ENCODE results near the gene TSC22D1. TPM values are rescaled to one million over a fixed set of nuclear protein-coding genes. Genes with fewer than 3 reads are reported as not detected.

Gene TSC22D1
- total RNA-seq, 4 donors from 2014 or later, result 199 to 263 (median 248) TPM

DNA sequence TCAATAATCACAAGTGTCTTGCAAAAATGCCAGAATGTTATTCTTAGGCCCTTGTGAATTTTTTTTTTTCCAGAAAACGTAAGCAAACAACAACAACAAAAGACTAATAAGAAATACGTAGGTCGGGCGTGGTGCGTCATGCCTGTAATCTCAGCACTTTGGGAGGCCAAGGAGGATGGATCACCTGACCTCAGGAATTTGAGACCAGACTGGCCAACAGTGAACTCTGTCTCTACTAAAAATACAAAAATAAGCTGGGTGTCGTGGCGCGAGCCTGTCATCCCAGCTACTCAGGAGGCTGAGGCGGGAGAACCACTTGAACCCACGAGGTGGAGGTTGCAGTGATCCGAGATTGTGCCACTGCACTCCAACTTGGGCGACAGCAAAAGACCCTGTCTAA is 20.9 kb downstream of the TSC22D1 start:
- peaks cover 0 to 23% (median 11%) of the 10 kb centered on the region in 4 donors for H3K36me3 ChIP-seq
- no peaks in the 10 kb centered on the region for H3K9me3 ChIP-seq
- DNase-seq (ENCODE audit: extremely low spot score), result no peak
- no peaks in the 10 kb centered on the region for H3K4me1 ChIP-seq
- WGBS, result 98% methylated on average over 12 of the region's 12 CpGs
- H3K27ac ChIP-seq (replicated peaks in 1 of 4), result no peak overlapping the region
- intact Hi-C loops (cut with DNase I), result no loop called here
- H3K4me3 ChIP-seq, result no peak overlapping the region
- no peaks in the 10 kb centered on the region for H3K27me3 ChIP-seq
- TF ChIP-seq, protein P1, sequence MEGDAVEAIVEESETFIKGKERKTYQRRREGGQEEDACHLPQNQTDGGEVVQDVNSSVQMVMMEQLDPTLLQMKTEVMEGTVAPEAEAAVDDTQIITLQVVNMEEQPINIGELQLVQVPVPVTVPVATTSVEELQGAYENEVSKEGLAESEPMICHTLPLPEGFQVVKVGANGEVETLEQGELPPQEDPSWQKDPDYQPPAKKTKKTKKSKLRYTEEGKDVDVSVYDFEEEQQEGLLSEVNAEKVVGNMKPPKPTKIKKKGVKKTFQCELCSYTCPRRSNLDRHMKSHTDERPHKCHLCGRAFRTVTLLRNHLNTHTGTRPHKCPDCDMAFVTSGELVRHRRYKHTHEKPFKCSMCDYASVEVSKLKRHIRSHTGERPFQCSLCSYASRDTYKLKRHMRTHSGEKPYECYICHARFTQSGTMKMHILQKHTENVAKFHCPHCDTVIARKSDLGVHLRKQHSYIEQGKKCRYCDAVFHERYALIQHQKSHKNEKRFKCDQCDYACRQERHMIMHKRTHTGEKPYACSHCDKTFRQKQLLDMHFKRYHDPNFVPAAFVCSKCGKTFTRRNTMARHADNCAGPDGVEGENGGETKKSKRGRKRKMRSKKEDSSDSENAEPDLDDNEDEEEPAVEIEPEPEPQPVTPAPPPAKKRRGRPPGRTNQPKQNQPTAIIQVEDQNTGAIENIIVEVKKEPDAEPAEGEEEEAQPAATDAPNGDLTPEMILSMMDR (IDR thresholded peaks at IDR 0.05), result no peak
- TF ChIP-seq POLR2A (IDR thresholded peaks at IDR 0.05; ENCODE audit: low read depth) (no peak), POLR2AphosphoS5 (IDR thresholded peaks at IDR 0.05) (no peak), EP300 (IDR thresholded peaks at IDR 0.05) (no peak)

DNA sequence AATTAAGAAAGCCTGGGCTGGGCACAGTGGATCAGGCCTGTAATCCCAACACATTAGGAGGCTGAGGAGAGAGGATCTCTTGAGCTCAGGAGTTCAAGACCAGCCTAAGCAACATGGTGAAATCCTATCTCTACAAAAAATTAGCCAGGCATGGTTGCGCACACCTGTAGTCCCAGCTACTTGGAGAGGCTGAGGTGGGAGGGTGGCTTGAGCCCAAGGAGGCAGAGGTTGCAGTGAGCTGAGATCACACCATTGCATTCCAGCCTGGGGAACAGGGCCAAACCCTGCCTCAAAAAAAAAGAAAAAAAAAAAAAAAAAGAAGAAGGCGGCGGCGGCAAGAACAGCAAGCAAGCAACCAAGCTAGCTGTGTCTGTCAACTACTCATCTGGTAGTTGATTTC is 26.7 kb downstream of the TSC22D1 start:
- TF ChIP-seq, protein P1 (IDR thresholded peaks at IDR 0.05), result no peak
- TF ChIP-seq POLR2A (IDR thresholded peaks at IDR 0.05; ENCODE audit: low read depth), result no peak
- TF ChIP-seq POLR2AphosphoS5 (IDR thresholded peaks at IDR 0.05), result no peak
- TF ChIP-seq EP300 (IDR thresholded peaks at IDR 0.05), result no peak
- 98% methylated on average over 4 of the region's 4 CpGs for WGBS
- intact Hi-C loops (cut with DNase I), result no loop called here

DNA sequence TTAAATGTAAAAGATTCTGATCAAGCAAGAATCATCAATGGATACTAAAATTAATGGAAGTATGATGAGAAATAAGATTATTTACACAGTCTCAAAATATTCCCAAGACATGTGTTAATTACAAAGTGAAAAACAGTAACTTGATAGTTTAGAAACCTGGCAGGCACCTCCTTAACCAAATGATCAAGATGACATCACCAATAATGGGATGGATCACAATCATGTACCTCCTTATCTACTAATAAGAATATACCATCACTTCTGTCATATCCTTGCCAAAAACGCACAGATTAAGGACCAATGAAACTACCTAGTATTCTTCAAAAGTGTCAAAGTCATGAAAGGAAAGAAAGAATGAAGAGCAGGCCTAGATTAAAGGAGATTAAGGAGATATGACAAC is 30.0 kb downstream of the TSC22D1 start:
- no peak for TF ChIP-seq EP300 (IDR thresholded peaks at IDR 0.05)
- TF ChIP-seq POLR2AphosphoS5 (IDR thresholded peaks at IDR 0.05), result no peak
- TF ChIP-seq, protein P1 (IDR thresholded peaks at IDR 0.05), result no peak
- TF ChIP-seq POLR2A (IDR thresholded peaks at IDR 0.05; ENCODE audit: low read depth), result no peak
- no peaks in the 10 kb centered on the region for H3K36me3 ChIP-seq
- peaks cover 0 to 6% (median 0%) of the 10 kb centered on the region in 4 donors for H3K4me1 ChIP-seq
- intact Hi-C loops (cut with DNase I), result no loop called here
- no peak overlapping the region for H3K27ac ChIP-seq (replicated peaks in 1 of 4)
- no peak for DNase-seq (ENCODE audit: extremely low spot score)
- no peak overlapping the region for H3K4me3 ChIP-seq
- H3K9me3 ChIP-seq, result no peaks in the 10 kb centered on the region
- WGBS, result 90% methylated on average over 1 of the region's 1 CpG
- no peaks in the 10 kb centered on the region for H3K27me3 ChIP-seq

More for the DNA sequence above, 26.7 kb downstream of the TSC22D1 start:
- no peak for DNase-seq (ENCODE audit: extremely low spot score)
- H3K27me3 ChIP-seq, result no peaks in the 10 kb centered on the region
- H3K36me3 ChIP-seq, result peaks cover 0 to 10% (median 6%) of the 10 kb centered on the region in 4 donors
- no peaks in the 10 kb centered on the region for H3K4me1 ChIP-seq
- H3K27ac ChIP-seq (replicated peaks in 1 of 4), result no peak overlapping the region
- H3K9me3 ChIP-seq, result no peaks in the 10 kb centered on the region
- no peak overlapping the region for H3K4me3 ChIP-seq

DNA sequence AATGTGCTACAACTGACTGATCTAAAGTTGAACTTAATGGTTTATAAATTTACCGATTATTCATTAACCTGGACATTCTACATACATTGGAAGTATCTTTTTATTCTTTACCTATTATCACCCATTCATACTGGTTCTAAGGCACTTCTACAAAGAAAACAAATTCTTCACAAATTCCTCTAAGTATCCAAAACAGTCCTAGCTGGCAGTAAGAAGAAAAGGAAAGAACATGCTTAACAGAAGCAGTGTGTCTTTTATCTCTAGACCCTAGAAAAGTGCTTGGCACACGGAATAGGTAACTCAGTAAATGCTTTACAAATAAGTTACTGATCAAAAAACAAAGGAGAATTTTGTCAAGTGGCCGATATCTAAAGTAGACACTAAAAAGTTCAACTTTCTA is 32.8 kb downstream of the TSC22D1 start:
- WGBS, result 95% methylated on average over 3 of the region's 3 CpGs
- TF ChIP-seq POLR2A (IDR thresholded peaks at IDR 0.05; ENCODE audit: low read depth) (no peak), POLR2AphosphoS5 (IDR thresholded peaks at IDR 0.05) (no peak), EP300 (IDR thresholded peaks at IDR 0.05) (no peak)
- TF ChIP-seq, protein P1 (IDR thresholded peaks at IDR 0.05), result no peak
- Histone ChIP-seq H3K36me3 (no peaks in the 10 kb centered on the region), H3K27me3 (no peaks in the 10 kb centered on the region), H3K27ac (replicated peaks in 1 of 4) (no peak overlapping the region), H3K9me3 (no peaks in the 10 kb centered on the region), H3K4me3 (no peak overlapping the region), H3K4me1 (peaks cover 0 to 11% (median 0%) of the 10 kb centered on the region in 4 donors)
- no peak for DNase-seq (ENCODE audit: extremely low spot score)
- intact Hi-C loops (cut with DNase I), result no loop called here

DNA sequence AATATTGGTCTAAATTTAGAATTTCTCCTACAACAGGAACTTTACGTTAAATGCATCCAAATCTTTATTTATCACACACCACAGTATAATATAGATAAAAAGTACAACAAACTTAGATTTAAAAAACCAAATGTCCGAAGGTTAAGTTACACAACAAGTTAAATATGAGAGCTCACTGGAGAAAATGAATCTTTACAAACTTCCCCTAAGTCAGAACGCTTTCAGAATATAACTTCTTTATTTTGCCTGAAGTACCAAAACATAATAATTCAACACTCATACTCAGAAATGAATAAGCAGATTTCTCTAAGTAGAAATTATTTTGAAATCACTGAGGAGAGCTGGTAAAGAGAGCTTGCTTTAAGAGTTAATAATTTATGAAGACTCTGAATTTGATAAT is 33.8 kb downstream of the TSC22D1 start:
- H3K4me3 ChIP-seq, result no peak overlapping the region
- TF ChIP-seq POLR2AphosphoS5 (IDR thresholded peaks at IDR 0.05) (no peak), POLR2A (IDR thresholded peaks at IDR 0.05; ENCODE audit: low read depth) (no peak), EP300 (IDR thresholded peaks at IDR 0.05) (no peak)
- TF ChIP-seq, protein P1 (IDR thresholded peaks at IDR 0.05), result no peak
- no peaks in the 10 kb centered on the region for H3K36me3 ChIP-seq
- peaks cover 0 to 11% (median 0%) of the 10 kb centered on the region in 4 donors for H3K4me1 ChIP-seq
- no peak for DNase-seq (ENCODE audit: extremely low spot score)
- WGBS, result 84% methylated on average over 3 of the region's 3 CpGs
- no peak overlapping the region for H3K27ac ChIP-seq (replicated peaks in 1 of 4)
- intact Hi-C loops (cut with DNase I), result no loop called here
- no peaks in the 10 kb centered on the region for H3K27me3 ChIP-seq
- no peaks in the 10 kb centered on the region for H3K9me3 ChIP-seq
